B cell (primary cell): ENCODE data around the gene WDR19. TPM values are rescaled to one million over a fixed set of nuclear protein-coding genes. Genes with fewer than 3 reads are reported as not detected.

Source experiments
- ATAC-seq: fragments of 200-7000 bp; cut with Tn5 transposase; one replicate; pipeline ENCODE4 v1.10.0; 2021; ENCODE audit warnings: low read depth, mild to moderate bottlenecking, moderate number of reproducible peaks, moderate library complexity
- CTCF ChIA-PET: fragments of 350-600 bp; sonication (Branson Sonifier 250); formaldehyde crosslinking; loops from one replicate; lab custom pipeline; 2021; ENCODE audit warnings: antibody characterized with exemption, inconsistent platforms; lab: Charles Lee
- POLR2A ChIA-PET: fragments of 350-600 bp; sonication (Branson Sonifier 250); formaldehyde crosslinking; loops from one replicate; lab custom pipeline; 2021; ENCODE audit warnings: antibody characterized with exemption; lab: Charles Lee
- DNase-seq: peaks from one replicate; pipeline ENCODE4 v3.0.0; 2013
- H2AFZ ChIP-seq: 2 replicates; pipeline ENCODE4 v1.6.1; 2012; ENCODE audit warnings: mild to moderate bottlenecking, low read depth, low read length; ENCODE audit not compliant: insufficient read depth, poor library complexity, severe bottlenecking
- H3K27ac ChIP-seq, 2 donors: 1 replicate in 1 of 2; 2 replicates in 1 of 2; pipeline ENCODE4 v1.5.1; 2012 to 2013; ENCODE audit warnings: low read length in 2 of 2, mild to moderate bottlenecking in 2 of 2, moderate library complexity in 1 of 2
- H3K27me3 ChIP-seq, 4 experiments: fragments of 200-600 bp in 1 of 4; sonication (generic) in 1 of 4; replicated peaks in 1 of 4; 1 replicate in 2 of 4; 2 replicates in 2 of 4; pipeline versions ENCODE4 v1.6.1 to v1.7.0; 2013 to 2016; ENCODE audit warnings: low read length in 3 of 4, mild to moderate bottlenecking in 2 of 4, mixed read lengths in 1 of 4, moderate library complexity in 1 of 4; ENCODE audit not compliant: insufficient read depth in 4 of 4, control insufficient read depth in 3 of 4; ENCODE audit errors: control extremely low read depth in 1 of 4
- H3K36me3 ChIP-seq, 2 experiments: replicated peaks in 1 of 2; 1 replicate in 1 of 2; 2 replicates in 1 of 2; pipeline versions ENCODE4 v1.6.1 to v1.7.1; 2013; ENCODE audit warnings: low read length in 1 of 2; ENCODE audit not compliant: insufficient read depth in 2 of 2, control insufficient read depth in 1 of 2; ENCODE audit errors: control extremely low read depth in 1 of 2, extremely low read depth in 1 of 2
- H3K4me1 ChIP-seq, 2 donors: fragments of 200-600 bp in 1 of 2; sonication (generic) in 1 of 2; 1 replicate in 1 of 2; 2 replicates in 1 of 2; pipeline versions ENCODE4 v1.5.1 to v1.6.1; 2013 to 2017; ENCODE audit warnings: low read length in 2 of 2; ENCODE audit not compliant: control insufficient read depth in 2 of 2, insufficient read depth in 2 of 2
- H3K4me2 ChIP-seq: replicated peaks from 2 replicates; pipeline ENCODE3; 2012; ENCODE audit warnings: mild to moderate bottlenecking, low read depth, low read length; ENCODE audit not compliant: poor library complexity, severe bottlenecking
- H3K4me3 ChIP-seq, 5 experiments: fragments of 200-600 bp in 1 of 5; sonication (generic) in 1 of 5; 1 replicate in 3 of 5; 2 replicates in 2 of 5; pipeline versions ENCODE4 v1.5.1 to v1.7.0; 2011 to 2016; ENCODE audit warnings: low read length in 4 of 5, mild to moderate bottlenecking in 4 of 5, low read depth in 2 of 5, control low read depth in 1 of 5, moderate library complexity in 1 of 5; ENCODE audit not compliant: insufficient read depth in 1 of 5; ENCODE audit errors: control extremely low read depth in 1 of 5, extremely low read depth in 1 of 5
- H3K79me2 ChIP-seq: fragments of 200-600 bp; sonication (generic); one replicate; pipeline ENCODE4 v1.6.0; 2016; ENCODE audit warnings: low read length; ENCODE audit not compliant: control insufficient read depth, insufficient read depth
- H3K9ac ChIP-seq: fragments of 200-600 bp; sonication (generic); 2 replicates; pipeline ENCODE4 v1.6.1; 2017; ENCODE audit warnings: mild to moderate bottlenecking, low read length, moderate library complexity
- H3K9me3 ChIP-seq, 3 donors: one replicate each; pipeline versions ENCODE4 v1.6.1 to v1.7.1; 2013; ENCODE audit warnings: low read length in 2 of 3; ENCODE audit not compliant: control insufficient read depth in 2 of 3, insufficient read depth in 1 of 3; ENCODE audit errors: control extremely low read depth in 1 of 3
- H4K20me1 ChIP-seq: 2 replicates; pipeline ENCODE4 v1.6.0; 2012; ENCODE audit warnings: mild to moderate bottlenecking, low read length; ENCODE audit not compliant: insufficient read depth, control insufficient read depth, poor library complexity, severe bottlenecking
- H3K27ac Mint-ChIP-seq: one replicate; pipeline ENCODE4 v1.8.0; 2021; ENCODE audit warnings: mixed read lengths
- H3K27me3 Mint-ChIP-seq: one replicate; pipeline ENCODE4 v1.8.0; 2021; ENCODE audit warnings: mixed read lengths
- H3K4me1 Mint-ChIP-seq: one replicate; pipeline ENCODE4 v1.8.0; 2021; ENCODE audit warnings: mixed read lengths
- H3K4me3 Mint-ChIP-seq: one replicate; pipeline ENCODE4 v1.8.0; 2021; ENCODE audit warnings: mixed read lengths
- H3K9me3 Mint-ChIP-seq: one replicate; pipeline ENCODE4 v1.8.0; 2022; ENCODE audit warnings: mixed read lengths; ENCODE audit not compliant: insufficient read depth
- CTCF ChIP-seq: fragments of 200-600 bp; IDR thresholded peaks from one replicate; pipeline ENCODE4 v1.8.0; 2022; ENCODE audit warnings: antibody characterized with exemption, mild to moderate bottlenecking
- EZH2 ChIP-seq: IDR thresholded peaks from 2 replicates; pipeline ENCODE4 v1.6.1; 2012; ENCODE audit warnings: borderline replicate concordance, low read depth, mild to moderate bottlenecking, moderate library complexity, low read length; ENCODE audit not compliant: insufficient read depth, poor library complexity, severe bottlenecking
- WGBS: methylation state at CpG from one replicate; pipeline ENCODE4 v1.1.5; 2013; ENCODE audit warnings: missing lambda C conversion rate; ENCODE audit not compliant: insufficient coverage; 5-methylcytosine and 5-hydroxymethylcytosine counted together
- intact Hi-C: fragments of 100-400 bp; cut with micrococcal nuclease; formaldehyde crosslinking; loops from one replicate; pipeline ENCODE4 v1.10.0; 2022
- polyA plus RNA-seq: library from polyadenylated mRNA; depleted of rRNA; stranded (reverse); fragments of >200 nt; gene quantifications from 2 replicates; pipeline ENCODE4 v1.2.3, GENCODE V29; 2012
- total RNA-seq, 2 donors: library from RNA; stranded (reverse); fragments of 120-200 nt in 1 of 2; gene quantifications; 1 replicate in 1 of 2; 2 replicates in 1 of 2; pipeline versions ENCODE4 v1.2.3 to v1.2.4, GENCODE V29; 2013 to 2022

Gene WDR19
- total and polyA plus RNA-seq, 2 donors (not counting 1 experiment from before 2014, with no cell fraction given), result 35.1 to 79.8 TPM

- ChIA-PET POLR2A (interaction anchor here (1.3 kb wide), 1 partner anchor 15 kb away, joined by 10 read pairs; no protein-coding TSS in a partner anchor), CTCF (interaction anchor here (0.7 to 5.3 kb wide), 10 partner anchors 12 to 1001 kb away, joined by 3 to 21 read pairs (median 4); no protein-coding TSS in a partner anchor)
- Mint-ChIP-seq H3K9me3 (no peaks in the 10 kb centered on the region), H3K27ac (no peak overlapping the region), H3K4me3 (peak overlapping the region; percentile 47), H3K27me3 (no peaks in the 10 kb centered on the region), H3K4me1 (peaks cover 8% of the 10 kb centered on the region)
- DNase-seq, result no peak
- no peak for TF ChIP-seq EZH2
- no peak for TF ChIP-seq CTCF
- Histone ChIP-seq H4K20me1 (no peaks in the 10 kb centered on the region), H3K36me3 (no peaks in the 10 kb centered on the region), H2AFZ (peak overlapping the region; percentile 74), H3K27me3 (no peaks in the 10 kb centered on the region), H3K4me3 (peak overlapping the region; percentile 40 to 76 (median 53)), H3K27ac (peak overlapping the region; percentile 12 to 74), H3K9me3 (no peaks in the 10 kb centered on the region), H3K4me1 (peaks cover 12 to 16% of the 10 kb centered on the region in 2 donors), H3K79me2 (no peaks in the 10 kb centered on the region), H3K4me2 (peak overlapping the region; percentile 94), H3K9ac (peak overlapping the region; percentile 54)
- ATAC-seq, result no peak
- WGBS, result 95% methylated on average over 7 of the region's 9 CpGs
- intact Hi-C loops, result loop anchor here (5.0 kb wide), 2 partner anchors 44 to 279 kb away; no protein-coding TSS in a partner anchor
Observed at GRCh38 chr4:39181520-39181904, 817 bp upstream of the WDR19 start.

- Histone ChIP-seq H3K27ac (no peak overlapping the region), H3K9me3 (no peaks in the 10 kb centered on the region), H4K20me1 (no peaks in the 10 kb centered on the region), H3K27me3 (no peaks in the 10 kb centered on the region), H2AFZ (no peak overlapping the region), H3K36me3 (peaks cover 1 to 21% of the 10 kb centered on the region in 2 experiments), H3K79me2 (no peaks in the 10 kb centered on the region), H3K4me3 (no peak overlapping the region), H3K4me2 (no peak overlapping the region), H3K9ac (no peak overlapping the region), H3K4me1 (no peaks in the 10 kb centered on the region)
- no peaks in the 10 kb centered on the region for H3K27me3 Mint-ChIP-seq
- H3K27ac Mint-ChIP-seq, result no peak overlapping the region
- no CpG with 5 or more reads among the region's 3 CpGs for WGBS
- no peak overlapping the region for H3K4me3 Mint-ChIP-seq
- ATAC-seq (no peak), DNase-seq (no peak)
- no peaks in the 10 kb centered on the region for H3K4me1 Mint-ChIP-seq
- ChIA-PET CTCF (interaction anchor here (0.6 kb wide), 1 partner anchor 19 kb away, joined by 3 read pairs; no protein-coding TSS in a partner anchor), POLR2A (interaction anchor here (0.5 kb wide), 1 partner anchor 40 kb away, joined by 5 read pairs; no protein-coding TSS in a partner anchor)
- intact Hi-C loops, result no loop called here
- TF ChIP-seq CTCF (no peak), EZH2 (no peak)
- no peaks in the 10 kb centered on the region for H3K9me3 Mint-ChIP-seq
Observed at GRCh38 chr4:39201963-39202362, 19.6 kb downstream of the WDR19 start.
